ENCODE data around the gene TRPM5. TPM values are rescaled to one million over a fixed set of nuclear protein-coding genes. Genes with fewer than 3 reads are reported as not detected.

Gene TRPM5
- total RNA-seq, 4 donors from 2014 or later: 0.21 TPM; not detected in 3

GRCh38 chr11:2421226-2421994 is 22.9 kb downstream of the TRPM5 start:
- no peaks in the 10 kb centered on the region for H3K27me3 ChIP-seq
- no peak overlapping the region for H3K4me3 ChIP-seq
- no peaks in the 10 kb centered on the region for H3K36me3 ChIP-seq
- DNase-seq: no peak
- no peak overlapping the region for H3K27ac ChIP-seq
- H3K9me3 ChIP-seq: no peaks in the 10 kb centered on the region
- intact Hi-C loops (cut with DNase I; ENCODE audit: low total_unique reads): loop anchor here (5.0 to 10.0 kb wide), 2 partner anchors 119 to 473 kb away; partner anchors contain the start of genes C11orf21 and TSPAN32
- TF ChIP-seq POLR2A (IDR thresholded peaks at IDR 0.05) (no peak), CTCF (IDR thresholded peaks at IDR 0.05) (no peak)
- no peaks in the 10 kb centered on the region for H3K4me1 ChIP-seq

- Histone ChIP-seq H3K9me3 (no peaks in the 10 kb centered on the region), H3K4me1 (no peaks in the 10 kb centered on the region), H3K27ac (peak overlapping the region; percentile 61 to 67), H3K27me3 (no peaks in the 10 kb centered on the region), H3K4me3 (no peak overlapping the region), H3K36me3 (no peaks in the 10 kb centered on the region)
- intact Hi-C loops (cut with DNase I; ENCODE audit: low total_unique reads): loop anchor here (5.0 to 10.0 kb wide), 2 partner anchors 118 to 474 kb away; partner anchors contain the start of genes C11orf21 and TSPAN32
- TF ChIP-seq CTCF (IDR thresholded peaks at IDR 0.05): peak; percentile 90 to 98 (median 96)
- peak in 1 of 2 donors; percentile 32 for TF ChIP-seq POLR2A (IDR thresholded peaks at IDR 0.05)
- DNase-seq: peak; percentile 72 to 77
Measured at GRCh38 chr11:2420502-2421225, 23.6 kb downstream of the TRPM5 start.

GRCh38 chr11:2419638-2420501 is 24.4 kb downstream of the TRPM5 start:
- Histone ChIP-seq H3K4me1 (no peaks in the 10 kb centered on the region), H3K27me3 (no peaks in the 10 kb centered on the region), H3K27ac (peak overlapping the region; percentile 61 to 67), H3K36me3 (no peaks in the 10 kb centered on the region), H3K9me3 (no peaks in the 10 kb centered on the region), H3K4me3 (no peak overlapping the region)
- TF ChIP-seq CTCF (IDR thresholded peaks at IDR 0.05) (peak; percentile 81 to 92 (median 88)), POLR2A (IDR thresholded peaks at IDR 0.05) (peak in 1 of 2 donors; percentile 13)
- intact Hi-C loops (cut with DNase I; ENCODE audit: low total_unique reads): loop anchor here (5.0 to 10.0 kb wide), 2 partner anchors 118 to 475 kb away; partner anchors contain the start of genes C11orf21 and TSPAN32
- peak; percentile 80 to 86 for DNase-seq

- intact Hi-C loops (cut with DNase I; ENCODE audit: low total_unique reads): no loop called here
- Histone ChIP-seq H3K4me3 (no peak overlapping the region), H3K36me3 (no peaks in the 10 kb centered on the region), H3K27ac (no peak overlapping the region), H3K4me1 (no peaks in the 10 kb centered on the region), H3K27me3 (no peaks in the 10 kb centered on the region), H3K9me3 (no peaks in the 10 kb centered on the region)
- DNase-seq: no peak
- TF ChIP-seq POLR2A (IDR thresholded peaks at IDR 0.05) (no peak), CTCF (IDR thresholded peaks at IDR 0.05) (no peak)
Measured at GRCh38 chr11:2418693-2419360, 25.5 kb downstream of the TRPM5 start.

All from uterus (tissue), 4 donors.